Measurements from ENCODE around the gene FUT8.

The FUT8 gene

GRCh38 chr14:65552724-65553123 lies 140.2 kb downstream of the FUT8 start:
- no peak for DNase-seq
- Mint-ChIP-seq H3K4me3 (no peak overlapping the region), H3K36me3 (no peaks in the 10 kb centered on the region), H3K9me3 (no peaks in the 10 kb centered on the region), H3K27ac (no peak overlapping the region), H3K4me1 (peaks cover 2% of the 10 kb centered on the region), H3K27me3 (no peaks in the 10 kb centered on the region)
- CTCF ChIA-PET, result no interaction called here

- DNase-seq, result no peak
- CTCF ChIA-PET, result no interaction called here
- H3K36me3 Mint-ChIP-seq, result no peaks in the 10 kb centered on the region
- H3K9me3 Mint-ChIP-seq, result no peaks in the 10 kb centered on the region
- peaks cover 2% of the 10 kb centered on the region for H3K4me1 Mint-ChIP-seq
- H3K27ac Mint-ChIP-seq, result no peak overlapping the region
- no peaks in the 10 kb centered on the region for H3K27me3 Mint-ChIP-seq
- no peak overlapping the region for H3K4me3 Mint-ChIP-seq
Measured at GRCh38 chr14:65554837-65555236, 142.3 kb downstream of the FUT8 start.

DNA sequence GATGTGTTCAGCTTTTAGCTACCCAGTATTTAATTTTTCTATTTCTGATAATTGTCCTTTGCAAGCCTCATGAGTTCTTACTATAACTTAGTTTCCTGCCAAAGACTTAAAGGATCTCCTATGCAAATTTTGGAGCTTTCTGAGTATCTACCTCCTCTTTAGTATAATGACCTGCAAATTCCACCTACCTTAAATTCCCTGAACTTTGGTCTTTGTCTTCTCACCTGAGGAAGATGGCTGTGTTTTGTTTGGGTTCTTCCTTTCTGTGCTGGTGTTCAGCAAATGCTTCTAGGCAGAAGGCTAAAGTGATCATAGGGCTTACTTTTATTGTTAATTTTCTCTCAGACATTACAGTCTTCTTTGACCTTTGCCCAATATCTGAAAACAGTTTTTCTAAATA lies 142.8 kb downstream of the FUT8 start:
- no peak overlapping the region for H3K27ac Mint-ChIP-seq
- CTCF ChIA-PET, result no interaction called here

DNA sequence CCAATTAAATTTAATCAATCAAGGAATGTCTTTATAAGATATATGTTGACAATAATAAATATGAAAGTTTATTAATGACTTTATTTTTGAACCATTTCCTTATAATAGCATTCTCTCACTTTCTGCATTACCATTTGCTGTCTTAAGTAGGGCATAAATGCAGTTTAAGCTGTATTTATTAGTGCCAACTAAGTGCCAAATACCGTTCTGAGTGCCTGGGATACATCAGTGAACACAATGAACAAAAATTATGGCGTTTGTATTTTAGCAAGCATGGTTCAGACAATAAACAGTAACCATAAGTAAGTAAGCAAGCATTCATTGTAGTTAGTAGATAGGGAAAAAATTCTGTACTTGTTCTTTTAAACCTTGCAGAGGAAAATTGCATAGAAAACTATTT lies 145.8 kb downstream of the FUT8 start:
- Mint-ChIP-seq H3K27me3 (no peaks in the 10 kb centered on the region), H3K36me3 (peaks cover 17% of the 10 kb centered on the region), H3K9me3 (no peaks in the 10 kb centered on the region), H3K27ac (no peak overlapping the region), H3K4me1 (no peaks in the 10 kb centered on the region), H3K4me3 (no peak overlapping the region)
- no peak for DNase-seq
- CTCF ChIA-PET, result no interaction called here

More for the DNA sequence above, 142.8 kb downstream of the FUT8 start:
- H3K27me3 Mint-ChIP-seq, result no peaks in the 10 kb centered on the region
- no peak overlapping the region for H3K4me3 Mint-ChIP-seq
- DNase-seq, result no peak
- H3K9me3 Mint-ChIP-seq, result no peaks in the 10 kb centered on the region
- no peaks in the 10 kb centered on the region for H3K36me3 Mint-ChIP-seq
- no peaks in the 10 kb centered on the region for H3K4me1 Mint-ChIP-seq

- peaks cover 5% of the 10 kb centered on the region for H3K4me1 Mint-ChIP-seq
- no peaks in the 10 kb centered on the region for H3K9me3 Mint-ChIP-seq
- no peak for DNase-seq
- CTCF ChIA-PET, result no interaction called here
- H3K4me3 Mint-ChIP-seq, result no peak overlapping the region
- H3K36me3 Mint-ChIP-seq, result peaks cover 29% of the 10 kb centered on the region
- no peaks in the 10 kb centered on the region for H3K27me3 Mint-ChIP-seq
- no peak overlapping the region for H3K27ac Mint-ChIP-seq
Measured at GRCh38 chr14:65560340-65561027, 148.0 kb downstream of the FUT8 start.

DNA sequence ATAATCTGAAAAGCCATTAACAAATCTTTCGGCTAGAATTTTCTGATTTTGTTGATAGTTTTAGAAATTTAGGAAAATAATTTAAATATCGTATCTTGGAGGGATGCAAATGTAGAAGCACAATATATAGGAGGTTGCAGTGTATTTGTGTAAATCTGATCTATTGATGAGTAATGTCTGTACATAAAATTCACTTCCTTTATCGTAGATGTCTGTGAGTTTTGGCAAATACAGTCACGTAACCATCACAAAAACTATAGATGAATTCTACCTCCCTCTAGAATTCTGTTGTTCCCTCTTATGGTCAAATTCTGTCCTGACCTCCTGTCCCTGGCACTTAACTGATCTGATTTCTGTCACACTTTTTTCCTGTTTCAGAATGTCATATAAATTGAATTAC lies 151.8 kb downstream of the FUT8 start:
- peaks cover 9% of the 10 kb centered on the region for H3K4me1 Mint-ChIP-seq
- no peak overlapping the region for H3K27ac Mint-ChIP-seq
- DNase-seq, result no peak
- H3K9me3 Mint-ChIP-seq, result no peaks in the 10 kb centered on the region
- no peak overlapping the region for H3K4me3 Mint-ChIP-seq
- CTCF ChIA-PET, result no interaction called here
- H3K36me3 Mint-ChIP-seq, result peaks cover 39% of the 10 kb centered on the region
- no peaks in the 10 kb centered on the region for H3K27me3 Mint-ChIP-seq

DNA sequence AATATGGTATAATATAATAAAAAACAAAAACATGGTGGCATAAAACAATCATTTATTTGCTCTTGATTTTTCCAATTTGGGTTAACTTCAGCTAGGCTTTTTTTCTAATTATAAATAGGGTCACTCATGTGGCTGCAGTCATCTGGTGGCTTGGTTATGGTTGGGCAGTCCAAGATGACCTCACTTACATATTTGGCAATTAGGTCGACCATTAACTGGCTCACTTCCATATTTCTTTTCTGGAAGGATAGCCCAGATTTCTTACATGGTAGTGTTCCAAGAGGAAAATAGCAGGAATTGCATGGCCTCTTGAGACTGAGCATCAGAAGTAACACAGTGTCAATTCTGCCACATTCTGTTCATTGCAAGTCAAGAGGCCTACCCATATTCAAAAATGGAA lies 153.4 kb downstream of the FUT8 start:
- H3K9me3 Mint-ChIP-seq, result no peaks in the 10 kb centered on the region
- H3K27ac Mint-ChIP-seq, result no peak overlapping the region
- H3K4me1 Mint-ChIP-seq, result peaks cover 9% of the 10 kb centered on the region
- H3K27me3 Mint-ChIP-seq, result no peaks in the 10 kb centered on the region
- DNase-seq, result no peak
- CTCF ChIA-PET, result no interaction called here
- H3K36me3 Mint-ChIP-seq, result peaks cover 47% of the 10 kb centered on the region
- H3K4me3 Mint-ChIP-seq, result no peak overlapping the region

GRCh38 chr14:65566820-65567522 lies 154.4 kb downstream of the FUT8 start:
- H3K36me3 Mint-ChIP-seq, result peaks cover 43% of the 10 kb centered on the region
- H3K27me3 Mint-ChIP-seq, result no peaks in the 10 kb centered on the region
- CTCF ChIA-PET, result no interaction called here
- H3K27ac Mint-ChIP-seq, result no peak overlapping the region
- no peak for DNase-seq
- peaks cover 9% of the 10 kb centered on the region for H3K4me1 Mint-ChIP-seq
- H3K9me3 Mint-ChIP-seq, result no peaks in the 10 kb centered on the region
- no peak overlapping the region for H3K4me3 Mint-ChIP-seq

DNA sequence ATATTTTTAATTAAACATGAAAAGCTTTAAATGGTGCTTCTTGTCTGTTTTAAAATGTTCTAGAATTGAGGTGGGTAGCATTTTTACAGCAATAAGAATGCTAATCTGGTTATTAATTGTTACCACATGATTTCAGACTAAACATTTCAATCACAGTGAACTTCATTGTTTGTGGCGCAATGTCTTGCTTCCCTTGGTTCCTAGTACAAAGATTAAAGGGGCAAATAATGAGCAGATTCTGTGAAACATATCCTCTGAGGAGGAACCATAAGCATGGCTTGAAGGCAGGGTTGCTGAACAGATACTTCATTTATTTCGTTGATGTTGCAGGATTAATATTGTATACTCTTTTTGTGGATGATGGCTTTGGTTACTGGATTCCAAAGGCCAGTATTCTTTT lies 162.1 kb downstream of the FUT8 start:
- Mint-ChIP-seq H3K36me3 (peaks cover 30% of the 10 kb centered on the region), H3K9me3 (no peaks in the 10 kb centered on the region), H3K27ac (no peak overlapping the region), H3K4me1 (no peaks in the 10 kb centered on the region), H3K27me3 (no peaks in the 10 kb centered on the region), H3K4me3 (no peak overlapping the region)
- CTCF ChIA-PET, result no interaction called here
- DNase-seq, result no peak

DNA sequence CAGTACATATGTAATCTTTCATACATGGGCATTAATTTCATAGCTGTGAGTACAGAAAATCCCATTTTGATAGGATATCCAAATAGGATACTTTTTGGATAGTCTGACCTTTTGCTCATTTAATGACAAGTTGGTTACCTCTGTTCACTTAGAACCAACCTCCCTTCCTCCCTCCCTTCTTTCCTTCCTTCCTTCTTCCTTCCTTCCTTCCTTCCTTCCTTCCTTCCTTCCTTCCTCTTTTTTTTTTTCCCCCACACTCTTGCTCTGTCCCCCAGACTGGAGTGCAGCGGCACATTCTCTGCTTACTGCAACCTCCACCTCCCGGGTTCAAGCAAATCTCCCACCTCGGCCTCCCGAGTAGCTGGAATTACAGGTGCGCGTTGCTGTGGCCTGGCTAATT lies 162.9 kb downstream of the FUT8 start:
- no peak for DNase-seq
- Mint-ChIP-seq H3K36me3 (peaks cover 27% of the 10 kb centered on the region), H3K4me3 (no peak overlapping the region), H3K27me3 (no peaks in the 10 kb centered on the region), H3K9me3 (no peaks in the 10 kb centered on the region), H3K4me1 (no peaks in the 10 kb centered on the region), H3K27ac (no peak overlapping the region)
- CTCF ChIA-PET, result interaction anchor here (1.0 kb wide), 1 partner anchor 249 kb away, joined by 4 read pairs; no protein-coding TSS in a partner anchor

DNA sequence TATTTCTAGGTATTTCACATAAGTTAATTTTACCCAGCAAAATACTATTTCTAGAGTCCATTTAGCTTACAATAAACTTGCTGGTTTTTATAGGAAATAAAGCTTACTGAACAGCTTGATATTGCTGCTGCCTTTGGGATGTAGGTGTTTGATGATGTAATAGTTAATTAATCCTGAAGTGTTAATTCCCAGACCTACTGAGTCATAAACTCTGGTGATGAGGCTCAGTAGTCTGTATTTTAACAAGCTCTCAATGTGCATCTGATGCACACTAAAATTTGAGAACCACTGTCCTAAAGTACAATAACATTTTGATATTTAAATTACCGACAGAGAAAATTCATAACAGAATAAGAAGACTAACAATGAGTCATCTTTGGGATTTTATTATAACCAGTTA lies 168.4 kb downstream of the FUT8 start:
- Mint-ChIP-seq H3K27me3 (no peaks in the 10 kb centered on the region), H3K36me3 (peaks cover 9% of the 10 kb centered on the region), H3K4me1 (no peaks in the 10 kb centered on the region), H3K9me3 (no peaks in the 10 kb centered on the region), H3K27ac (no peak overlapping the region), H3K4me3 (no peak overlapping the region)
- DNase-seq, result no peak
- CTCF ChIA-PET, result no interaction called here

DNA sequence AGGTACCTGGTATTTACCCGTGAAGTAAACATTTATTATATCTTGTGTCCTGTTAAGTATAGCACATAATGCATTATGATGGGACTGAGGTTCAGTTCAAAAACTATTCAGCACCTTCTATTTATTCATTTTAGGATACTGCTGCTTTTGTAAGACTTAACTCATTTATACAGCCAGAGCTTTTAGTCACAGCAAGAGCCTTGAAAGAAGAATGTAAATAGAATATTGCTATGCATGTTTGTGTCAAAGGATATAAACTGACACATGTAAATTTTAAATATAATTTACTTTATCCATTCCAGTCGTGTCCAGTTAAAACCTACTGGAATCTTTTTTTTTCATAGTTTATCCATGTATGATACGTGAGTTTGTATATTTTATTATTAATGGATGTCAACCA lies 168.8 kb downstream of the FUT8 start:
- DNase-seq, result no peak
- no peak overlapping the region for H3K27ac Mint-ChIP-seq
- no peaks in the 10 kb centered on the region for H3K4me1 Mint-ChIP-seq
- no peaks in the 10 kb centered on the region for H3K9me3 Mint-ChIP-seq
- no peak overlapping the region for H3K4me3 Mint-ChIP-seq
- peaks cover 5% of the 10 kb centered on the region for H3K36me3 Mint-ChIP-seq
- CTCF ChIA-PET, result no interaction called here
- H3K27me3 Mint-ChIP-seq, result no peaks in the 10 kb centered on the region

- Mint-ChIP-seq H3K4me3 (no peak overlapping the region), H3K27me3 (no peaks in the 10 kb centered on the region), H3K27ac (no peak overlapping the region), H3K9me3 (no peaks in the 10 kb centered on the region), H3K36me3 (peaks cover 5% of the 10 kb centered on the region), H3K4me1 (no peaks in the 10 kb centered on the region)
- CTCF ChIA-PET, result no interaction called here
- no peak for DNase-seq
Measured at GRCh38 chr14:65581799-65582198, 169.3 kb downstream of the FUT8 start.

- CTCF ChIA-PET, result no interaction called here
Measured at GRCh38 chr14:65585216-65585615, 172.7 kb downstream of the FUT8 start.

GRCh38 chr14:65588426-65589140 lies 176.1 kb downstream of the FUT8 start:
- Mint-ChIP-seq H3K4me1 (peaks cover 8% of the 10 kb centered on the region), H3K27ac (no peak overlapping the region)
- CTCF ChIA-PET, result interaction anchor here (1.1 kb wide), 1 partner anchor 12 kb away, joined by 3 read pairs; no protein-coding TSS in a partner anchor

More at GRCh38 chr14:65585216-65585615, 172.7 kb downstream of the FUT8 start:
- DNase-seq, result no peak
- Mint-ChIP-seq H3K4me3 (no peak overlapping the region), H3K9me3 (no peaks in the 10 kb centered on the region), H3K4me1 (peaks cover 8% of the 10 kb centered on the region), H3K36me3 (peaks cover 7% of the 10 kb centered on the region), H3K27me3 (no peaks in the 10 kb centered on the region), H3K27ac (no peak overlapping the region)

More at GRCh38 chr14:65588426-65589140, 176.1 kb downstream of the FUT8 start:
- Mint-ChIP-seq H3K9me3 (no peaks in the 10 kb centered on the region), H3K36me3 (peaks cover 10% of the 10 kb centered on the region), H3K4me3 (no peak overlapping the region), H3K27me3 (no peaks in the 10 kb centered on the region)
- no peak for DNase-seq
